Stimulated activated naive CD4-positive, alpha-beta T cell treated with Interleukin-2 at 50 U/mL for 16 hours (primary cell): ENCODE results near the gene PDE6B.
"Not testable (repeated sequence)": the region's sequence is repeated elsewhere in the genome, so short reads cannot be mapped to it uniquely, and the experiment has no call there.

Source experiments
- DNase-seq: peaks from one replicate; lab custom pipeline; 2025; lab: John Stamatoyannopoulos, UW

Gene PDE6B

DNA sequence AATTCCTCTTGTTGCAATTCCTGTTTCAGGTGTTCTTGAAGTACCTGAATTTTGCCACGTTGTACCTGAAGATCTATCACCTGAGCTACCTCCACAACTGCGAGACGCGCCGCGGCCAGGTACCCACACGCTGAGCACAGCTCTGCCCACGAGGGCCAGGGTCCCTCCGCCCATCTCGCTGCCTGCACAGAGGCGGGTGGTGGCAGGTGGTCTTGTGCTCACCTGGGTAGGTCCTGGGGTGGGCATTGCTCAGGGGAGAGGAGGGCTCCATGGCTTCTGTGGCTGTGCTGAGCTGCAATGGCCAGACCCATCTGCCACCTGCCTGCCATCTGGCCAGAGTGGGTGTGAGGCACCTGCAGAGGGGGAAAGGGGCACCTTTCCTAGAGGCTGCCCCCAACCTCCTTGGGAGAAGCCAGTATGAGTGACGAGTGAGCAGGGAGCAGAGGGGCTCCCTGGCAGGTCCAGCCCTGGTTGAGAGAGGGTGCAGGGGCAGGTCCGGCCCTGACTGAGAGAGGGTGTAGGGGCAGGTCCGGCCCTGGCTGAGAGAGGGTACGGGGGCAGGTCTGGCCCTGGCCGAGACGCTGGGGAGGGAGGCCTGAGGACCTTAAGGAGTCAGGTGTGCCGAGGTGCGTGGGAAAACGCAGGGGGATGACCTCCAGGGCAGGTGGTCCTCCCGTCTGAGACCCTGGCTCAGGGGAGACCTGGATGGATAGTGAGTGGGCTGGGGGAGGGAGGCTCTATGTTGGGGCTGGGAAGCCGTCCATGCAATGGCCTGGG, 10.7 kb downstream of the PDE6B start:
- DNase-seq = no peak

DNA sequence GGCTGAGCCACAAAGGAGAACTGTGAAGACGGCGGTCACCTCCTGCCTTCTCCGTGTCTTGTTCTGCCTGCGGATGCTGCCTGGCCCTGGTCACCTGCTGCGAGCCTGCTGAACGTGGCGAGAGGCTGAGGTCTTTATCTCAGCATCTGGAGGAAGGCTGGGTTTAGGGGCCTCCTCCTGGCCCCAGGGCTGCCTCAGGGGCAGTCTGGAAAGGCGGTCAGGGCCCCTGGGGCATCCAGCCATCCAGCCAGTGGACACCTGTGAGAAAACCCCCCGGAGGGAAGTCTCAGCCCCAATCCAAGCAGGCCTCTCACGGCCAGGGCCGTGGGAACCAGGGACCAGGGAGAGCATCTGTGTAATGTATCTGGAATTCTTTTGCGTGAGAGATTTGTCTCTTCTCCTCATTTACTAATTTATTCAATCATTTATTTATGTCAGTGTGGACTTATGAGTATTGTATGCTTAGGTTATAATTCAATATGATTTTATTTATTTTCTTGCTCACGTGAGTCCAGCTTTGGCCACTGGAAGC, 11.3 kb downstream of the PDE6B start:
- no peak for DNase-seq

- DNase-seq = no peak
Measured at GRCh38 chr4:637536-638280, 12.3 kb downstream of the PDE6B start.

- not testable (repeated sequence) for DNase-seq
Measured at GRCh38 chr4:642366-642765, 17.0 kb downstream of the PDE6B start.

DNA sequence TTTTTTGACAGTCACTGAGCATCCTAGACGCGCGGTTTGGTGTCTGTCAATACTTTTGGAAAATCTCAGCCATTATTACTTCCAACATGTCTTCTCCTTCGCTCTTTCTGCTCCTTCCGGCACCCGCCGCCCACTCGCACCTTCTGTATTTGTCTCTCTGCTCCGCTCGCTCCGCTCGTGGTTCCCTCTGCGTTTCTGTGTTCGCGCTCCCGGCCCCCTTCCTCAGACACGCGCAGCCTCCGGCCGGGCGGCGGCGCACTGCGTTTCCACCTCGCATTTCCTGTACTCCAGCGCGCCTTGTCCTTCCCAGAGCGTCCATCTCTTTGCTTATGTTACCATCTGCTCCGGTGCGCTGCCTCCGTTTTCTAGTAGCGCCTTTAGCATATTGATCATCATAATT, 21.1 kb downstream of the PDE6B start:
- no peak for DNase-seq

- no peak for DNase-seq
Measured at GRCh38 chr4:647481-647880, 22.1 kb downstream of the PDE6B start.

- no peak for DNase-seq
Measured at GRCh38 chr4:648579-649292, 23.4 kb downstream of the PDE6B start.

GRCh38 chr4:649293-649625, 23.9 kb downstream of the PDE6B start:
- no peak for DNase-seq

GRCh38 chr4:649751-650310, 24.5 kb downstream of the PDE6B start:
- no peak for DNase-seq

DNA sequence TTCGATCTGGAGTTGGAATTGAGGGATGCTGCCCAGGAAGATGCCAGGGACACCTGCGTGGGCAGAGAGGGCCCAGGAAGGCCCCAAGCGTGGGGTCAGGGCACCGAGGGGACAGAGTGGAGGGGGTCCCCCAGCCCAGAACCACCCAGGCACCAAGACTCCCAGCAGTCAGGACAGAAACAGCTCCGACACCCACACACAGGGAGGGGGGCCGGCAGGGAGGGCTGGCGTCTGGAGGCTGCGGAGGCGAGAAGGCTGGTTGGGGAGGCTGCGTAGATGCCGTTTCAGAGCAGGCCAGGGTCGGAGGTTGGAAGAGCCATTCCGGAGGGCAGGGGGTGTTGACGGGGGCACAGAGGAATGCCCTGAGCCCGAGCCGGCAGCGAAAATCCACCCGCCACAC, 25.1 kb downstream of the PDE6B start:
- DNase-seq = no peak

- DNase-seq = no peak
Measured at GRCh38 chr4:650951-651883, 25.8 kb downstream of the PDE6B start.

GRCh38 chr4:651884-652642, 26.7 kb downstream of the PDE6B start:
- DNase-seq = no peak

GRCh38 chr4:653080-653821, 27.9 kb downstream of the PDE6B start:
- no peak for DNase-seq

GRCh38 chr4:653831-654502, 28.6 kb downstream of the PDE6B start:
- no peak for DNase-seq

DNA sequence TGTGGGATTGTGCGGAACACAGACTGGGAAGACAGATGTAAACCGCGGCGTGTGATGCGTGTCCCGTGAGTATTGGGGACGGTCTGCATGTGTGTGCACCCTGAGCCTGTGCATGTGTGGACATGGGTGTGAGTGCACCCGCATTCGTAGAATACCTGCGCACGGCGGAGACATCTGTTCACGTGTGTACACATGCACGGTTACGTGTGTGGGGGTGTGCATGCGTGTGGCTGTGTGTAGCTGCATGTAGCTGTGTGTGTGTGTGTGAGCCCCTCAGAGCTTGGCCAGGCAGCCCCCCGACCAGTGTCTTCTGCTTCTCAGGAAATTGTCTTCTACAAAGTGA, 29.1 kb downstream of the PDE6B start:
- no peak for DNase-seq

DNA sequence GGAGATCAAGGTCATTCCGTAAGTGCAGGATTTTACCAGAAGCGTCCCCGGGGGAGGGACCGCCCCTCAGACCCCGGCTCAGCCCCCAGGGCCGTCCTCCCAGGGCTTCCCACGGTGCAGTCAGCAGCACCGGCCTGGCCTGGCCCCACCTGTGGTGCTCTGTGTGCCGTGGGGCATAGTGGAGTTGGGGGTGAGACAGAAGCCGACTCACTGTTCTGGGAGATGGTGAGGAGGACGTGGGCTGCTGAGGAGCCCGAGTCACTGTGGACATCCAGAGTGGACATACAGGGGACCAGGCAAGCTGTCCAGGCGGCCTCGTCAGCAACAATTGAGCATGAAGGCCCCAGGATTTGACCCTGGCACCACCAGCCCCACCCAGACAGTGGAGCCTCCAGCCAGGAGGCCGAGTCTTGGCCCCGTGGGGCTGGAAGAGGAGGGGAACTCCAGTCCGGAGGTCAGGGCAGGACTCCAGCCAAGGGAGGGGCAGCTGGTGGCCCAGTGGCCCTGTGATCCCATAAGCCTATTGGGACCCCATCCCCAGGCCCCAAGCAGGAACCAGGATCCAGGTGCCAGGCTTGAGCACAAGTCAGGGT, 29.6 kb downstream of the PDE6B start:
- DNase-seq = no peak

DNA sequence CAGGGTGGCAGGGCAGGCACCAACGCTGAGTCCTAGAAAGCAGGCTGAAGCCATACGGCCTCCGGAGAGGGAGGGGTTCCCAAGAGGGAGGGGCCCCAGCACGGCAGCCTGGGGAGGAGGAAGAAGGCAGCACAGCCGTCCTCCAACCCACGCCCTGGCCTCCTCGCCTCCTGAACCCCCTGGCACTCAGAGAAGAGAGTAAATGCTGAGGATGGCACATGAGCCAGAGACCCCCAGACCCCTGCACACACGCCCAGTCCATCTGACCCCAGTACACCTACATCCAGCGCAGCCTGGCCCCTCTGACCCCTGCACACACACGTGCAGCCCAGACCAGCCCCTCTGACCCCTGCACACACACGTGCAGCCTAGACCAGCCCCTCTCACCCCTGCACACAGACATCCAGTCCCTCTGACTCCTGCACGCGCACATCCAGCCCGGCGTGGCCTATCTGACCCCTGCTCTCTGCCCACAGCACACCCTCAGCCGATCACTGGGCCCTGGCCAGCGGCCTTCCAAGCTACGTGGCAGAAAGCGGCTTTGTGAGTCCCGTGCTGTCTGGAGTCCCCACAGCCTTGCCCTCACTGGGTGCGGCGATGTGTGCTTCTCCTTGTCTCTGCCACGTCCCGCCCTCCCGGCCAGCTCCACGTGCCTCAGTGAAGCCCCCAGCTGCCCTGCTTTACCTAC, 30.2 kb downstream of the PDE6B start:
- no peak for DNase-seq
